GM12878 (cell line): ENCODE data around the gene PTPRD. TPM values are rescaled to one million over a fixed set of nuclear protein-coding genes. Genes with fewer than 3 reads are reported as not detected.

Source experiments
- ATAC-seq: fragments of 200-7000 bp; cut with Tn5 transposase; 3 replicates; pipeline ENCODE4 v1.9.1; 2020; ENCODE audit warnings: mild to moderate bottlenecking, moderate library complexity
- BruUV-seq: library from RNA; stranded (reverse); fragments of 400-500 nt; replicated peaks from 2 replicates; lab custom pipeline; 2021; lab: Mats Ljungman, UMichigan
- CTCF ChIA-PET: fragments of 300-600 bp; sonication (Branson Sonifier 250); formaldehyde crosslinking; extraction: SDS; loops from one replicate; lab custom pipeline; 2021; ENCODE audit warnings: inconsistent platforms; lab: Yijun Ruan, JAX
- POLR2A ChIA-PET: fragments of 350-600 bp; formaldehyde crosslinking; extraction: SDS; loops from one replicate; lab custom pipeline; 2021; ENCODE audit warnings: inconsistent platforms; lab: Charles Lee
- RAD21 ChIA-PET: fragments of 300-600 bp; sonication (Branson Sonifier 250); formaldehyde crosslinking; loops from one replicate; lab custom pipeline; 2023; ENCODE audit warnings: antibody characterized with exemption; ENCODE audit not compliant: unreplicated experiment; lab: Charles Lee
- SMC1A ChIA-PET: fragments of 300-600 bp; sonication (Branson Sonifier 250); formaldehyde crosslinking; loops from one replicate; lab custom pipeline; 2023; ENCODE audit not compliant: unreplicated experiment, uncharacterized antibody; lab: Charles Lee
- DNase-seq: peaks from one replicate; pipeline ENCODE4 v3.0.0-alpha.2; 2011; ENCODE audit warnings: low read depth, low spot score
- FAIRE-seq: peaks from 3 replicates; lab custom pipeline; 2011; peaks lifted over from hg19 to GRCh38; lab: Jason Lieb, UNC
- H2AFZ ChIP-seq: 2 replicates; pipeline ENCODE4 v1.6.0; 2011; ENCODE audit warnings: low read depth, low read length, control low read depth; ENCODE audit not compliant: control insufficient read depth
- H3K27ac ChIP-seq: 2 replicates; pipeline ENCODE4 v1.5.1; 2011; ENCODE audit warnings: control low read depth; ENCODE audit not compliant: control insufficient read depth, insufficient read depth
- H3K27me3 ChIP-seq, 2 experiments: replicated peaks in 1 of 2; 2 replicates each; pipeline versions ENCODE4 v1.6.0 to v1.6.1; 2011; ENCODE audit warnings: low read length in 1 of 2; ENCODE audit not compliant: control insufficient read depth in 2 of 2, insufficient read depth in 2 of 2
- H3K36me3 ChIP-seq, 2 experiments: 2 replicates each; pipeline ENCODE4 v1.5.1; 2011; ENCODE audit warnings: low read length in 1 of 2; ENCODE audit not compliant: control insufficient read depth in 2 of 2, insufficient read depth in 2 of 2
- H3K4me1 ChIP-seq: 2 replicates; pipeline ENCODE4 v1.6.1; 2011; ENCODE audit warnings: mild to moderate bottlenecking, low read length, moderate library complexity, mixed read lengths; ENCODE audit not compliant: control insufficient read depth, insufficient read depth
- H3K4me2 ChIP-seq: 2 replicates; pipeline ENCODE4 v1.6.0; 2011; ENCODE audit warnings: control low read depth; ENCODE audit not compliant: control insufficient read depth, insufficient read depth
- H3K4me3 ChIP-seq: fragments of 200-600 bp; sonication (generic); 2 replicates; pipeline ENCODE4 v1.5.1; 2016
- H3K79me2 ChIP-seq: 2 replicates; pipeline ENCODE4 v1.6.0; 2011; ENCODE audit warnings: low read length; ENCODE audit not compliant: control insufficient read depth, insufficient read depth
- H3K9ac ChIP-seq: 2 replicates; pipeline ENCODE4 v1.8.0; 2011; ENCODE audit warnings: low read length, control low read depth, mixed read lengths; ENCODE audit not compliant: control insufficient read depth, insufficient read depth
- H3K9me3 ChIP-seq: replicated peaks from 3 replicates; pipeline ENCODE4 v1.5.1; 2011; ENCODE audit warnings: mild to moderate bottlenecking, low read length; ENCODE audit not compliant: control insufficient read depth, insufficient read depth
- H4K20me1 ChIP-seq: 2 replicates; pipeline ENCODE4 v1.6.0; 2011; ENCODE audit not compliant: control insufficient read depth, insufficient read depth
- ASH2L ChIP-seq: fragments of 300-600, 200-600 bp; sonication (generic); IDR thresholded peaks from 2 replicates; pipeline ENCODE4 v1.6.1; 2017; ENCODE audit warnings: low read depth, mild to moderate bottlenecking, borderline replicate concordance
- BCLAF1 ChIP-seq: fragments of 450-650 bp; IDR thresholded peaks from 2 replicates; pipeline ENCODE4 v1.6.1; 2017; ENCODE audit warnings: antibody characterized with exemption, mild to moderate bottlenecking, moderate library complexity
- CBX5 ChIP-seq: sonication (generic); IDR thresholded peaks from 2 replicates; pipeline ENCODE4 v1.6.1; 2016; ENCODE audit warnings: low read depth, moderate library complexity, mild to moderate bottlenecking, inconsistent platforms
- CEBPB ChIP-seq, 2 experiments: fragments of 150-350 bp in 1 of 2; IDR thresholded peaks; 2 replicates each; pipeline ENCODE4 v1.6.1; 2012 to 2014; ENCODE audit warnings: low read depth in 2 of 2, low read length in 2 of 2, borderline replicate concordance in 1 of 2, inconsistent platforms in 1 of 2
- EP300 ChIP-seq, 2 experiments: fragments of 150-350 bp in 1 of 2; IDR thresholded peaks; 2 replicates each; pipeline ENCODE4 v1.6.1; 2011 to 2012; ENCODE audit warnings: low read depth in 2 of 2, low read length in 2 of 2, borderline replicate concordance in 1 of 2, improper control_type of control experiment in 1 of 2, inconsistent platforms in 1 of 2; ENCODE audit not compliant: control insufficient read depth in 1 of 2
- FOS ChIP-seq: IDR thresholded peaks from 3 replicates; pipeline ENCODE4 v1.6.1; 2011; ENCODE audit warnings: borderline replicate concordance; ENCODE audit not compliant: insufficient read length; ENCODE audit errors: extremely low read depth
- FOXM1 ChIP-seq: IDR thresholded peaks from 2 replicates; pipeline ENCODE4 v1.6.1; 2012; ENCODE audit warnings: low read depth, mild to moderate bottlenecking, inconsistent platforms, low read length, moderate library complexity
- NFXL1 ChIP-seq: fragments of 450-650 bp; IDR thresholded peaks from 2 replicates; pipeline ENCODE4 v1.6.1; 2017; ENCODE audit warnings: antibody characterized with exemption, mild to moderate bottlenecking, borderline replicate concordance
- NRF1 ChIP-seq: conservative IDR thresholded peaks from 2 replicates; pipeline ENCODE4 v1.6.1; 2011; ENCODE audit warnings: mild to moderate bottlenecking, low read depth, low read length, improper control_type of control experiment
- RAD21 ChIP-seq: IDR thresholded peaks from 2 replicates; pipeline ENCODE4 v1.6.1; 2011; ENCODE audit warnings: mild to moderate bottlenecking, low read depth, low read length, moderate library complexity; ENCODE audit not compliant: insufficient read depth
- RBBP5 ChIP-seq: fragments of 200-600 bp; sonication (generic); conservative IDR thresholded peaks from 2 replicates; pipeline ENCODE4 v1.6.1; 2016
- SMAD1 ChIP-seq: fragments of 450-650 bp; IDR thresholded peaks from 2 replicates; pipeline ENCODE4 v1.6.1; 2018; ENCODE audit warnings: mild to moderate bottlenecking, low read depth; ENCODE audit not compliant: partially characterized antibody
- SMC3 ChIP-seq: IDR thresholded peaks from 2 replicates; pipeline ENCODE4 v1.6.1; 2011; ENCODE audit warnings: low read length, improper control_type of control experiment, borderline replicate concordance
- SRF ChIP-seq, 2 experiments: IDR thresholded peaks; 2 replicates each; pipeline ENCODE4 v1.6.1; 2011; ENCODE audit warnings: low read depth in 2 of 2, low read length in 2 of 2, mild to moderate bottlenecking in 1 of 2, moderate library complexity in 1 of 2
- SUZ12 ChIP-seq: fragments of 200-600 bp; sonication (generic); IDR thresholded peaks from one replicate; pipeline ENCODE4 v1.6.1; 2018; ENCODE audit warnings: antibody characterized with exemption, mild to moderate bottlenecking; ENCODE audit not compliant: unreplicated experiment
- TAF1 ChIP-seq: IDR thresholded peaks from 2 replicates; pipeline ENCODE4 v1.6.1; 2011; ENCODE audit warnings: mild to moderate bottlenecking, low read depth, low read length, borderline replicate concordance
- TCF12 ChIP-seq: IDR thresholded peaks from 2 replicates; pipeline ENCODE4 v1.6.1; 2011; ENCODE audit warnings: low read depth, mild to moderate bottlenecking, low read length
- ZNF384 ChIP-seq: IDR thresholded peaks from 2 replicates; pipeline ENCODE4 v1.6.1; 2012; ENCODE audit warnings: low read depth, mild to moderate bottlenecking, low read length, improper control_type of control experiment, borderline replicate concordance
- WGBS: methylation state at CpG from one replicate; pipeline ENCODE4 v1.1.6; 2016; ENCODE audit warnings: low lambda C conversion rate; ENCODE audit not compliant: insufficient replicate concordance, insufficient coverage; ENCODE audit errors: missing lambda C conversion rate; 5-methylcytosine and 5-hydroxymethylcytosine counted together
- in situ Hi-C: fragments of 300-500 bp; cut with MboI; formaldehyde crosslinking; loops from 9 replicates; pipeline ENCODE4 v1.14.3; 2018; ENCODE audit warnings: mixed read lengths
- intact Hi-C: fragments of 100-400 bp; cut with micrococcal nuclease; formaldehyde crosslinking; loops from one replicate; pipeline ENCODE4 v1.14.2; 2022; ENCODE audit not compliant: unreplicated experiment
- polyA plus RNA-seq, 11 experiments: library from polyadenylated mRNA; depleted of rRNA in 4 of 11; unstranded in 6 of 11; stranded (reverse) in 5 of 11; fragments of >200 nt; fragmentation: Nextera tagmentation in 4 of 11; fragmentation: Illumina TruSeq in 1 of 11; extraction: Ambion mirVana in 4 of 11; extraction: Trizol in 1 of 11; gene quantifications; 1 replicate in 1 of 11; 2 replicates in 10 of 11; pipeline versions ENCODE4 v1.2.1 to v1.2.3, GENCODE V29; 2011 to 2016; ENCODE audit warnings: inconsistent platforms in 2 of 11, missing spikeins in 2 of 11, low read depth in 1 of 11
- total RNA-seq, 4 experiments: library from RNA; depleted of rRNA in 3 of 4; stranded (reverse); fragments of >200 nt in 3 of 4; fragmentation: Illumina TruSeq in 1 of 4; extraction: Trizol in 1 of 4; gene quantifications; 2 replicates each; pipeline versions ENCODE4 v1.2.1 to v1.2.3, GENCODE V29; 2013 to 2021
- TF ChIP-seq, protein P1 (sequence below): fragments of 150-350 bp; IDR thresholded peaks from 2 replicates; pipeline ENCODE4 v1.6.1; 2016; ENCODE audit warnings: low read depth, low read length

Gene PTPRD
- total and polyA plus RNA-seq, 10 of the 15 experiments (the other 5 are each of a cell fraction or from before 2014, with no cell fraction given) = under 0.01 to 0.05 (median 0.01) TPM; not detected in 7

DNA sequence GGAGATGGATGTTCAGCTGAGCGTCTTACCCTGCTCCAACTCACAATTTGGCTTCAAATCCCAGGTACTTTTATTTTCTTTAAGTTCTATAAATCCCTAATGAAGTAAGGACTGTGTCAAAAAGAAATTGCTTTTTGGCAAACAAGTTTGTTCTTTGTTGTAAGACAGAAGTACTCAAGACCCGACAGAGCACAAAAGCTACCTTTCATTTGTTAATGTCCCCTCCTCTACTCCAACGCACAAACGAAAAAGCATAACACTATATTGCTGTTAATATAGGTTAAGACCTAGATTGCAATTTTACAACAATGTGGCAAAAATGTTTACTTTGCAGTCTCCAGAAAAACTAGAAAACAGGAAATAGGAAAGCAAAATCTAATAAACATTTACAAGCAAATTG lies 2217.8 kb downstream of the PTPRD start (continued):
- TF ChIP-seq EP300 (IDR thresholded peaks at IDR 0.05; ENCODE audit: borderline replicate concordance in 1 of 2, control insufficient read depth in 1 of 2, low read depth in 2 of 2, low read length in 2 of 2) (no peak), NRF1 (no peak), FOS (no peak), NFXL1 (no peak), SMAD1 (no peak), RBBP5 (no peak), SRF (IDR thresholded peaks at IDR 0.05; ENCODE audit: low read depth in 2 of 2, low read length in 2 of 2) (no peak), SMC3 (no peak), CEBPB (IDR thresholded peaks at IDR 0.05; ENCODE audit: borderline replicate concordance in 1 of 2, low read depth in 2 of 2, low read length in 2 of 2) (no peak), FOXM1 (no peak), RAD21 (no peak)

DNA sequence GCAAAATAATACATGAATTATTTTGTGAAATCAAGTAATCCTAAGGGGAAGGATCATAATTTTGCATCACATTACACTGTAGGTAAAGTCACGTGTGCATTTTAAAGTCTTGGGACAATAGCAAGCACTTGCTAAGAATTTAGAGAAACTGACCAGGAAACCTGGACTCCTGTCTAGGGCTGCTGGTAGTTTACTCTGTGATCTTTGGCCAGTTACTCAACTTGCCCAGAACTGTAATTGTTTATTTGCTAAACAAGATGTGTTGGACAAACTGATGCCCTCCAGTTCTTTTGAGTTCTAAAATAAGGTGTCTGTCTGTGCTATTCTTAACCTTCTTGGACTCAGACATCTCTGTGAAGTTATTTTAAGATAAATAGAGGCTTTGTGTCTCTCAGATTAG lies 2218.5 kb downstream of the PTPRD start:
- DNase-seq (no peak), ATAC-seq (no peak), FAIRE-seq (no peak)
- intact Hi-C loops = no loop called here
- Histone ChIP-seq H2AFZ (no peak overlapping the region), H3K9ac (no peak overlapping the region), H3K27me3 (no peaks in the 10 kb centered on the region), H3K9me3 (no peaks in the 10 kb centered on the region), H3K27ac (no peak overlapping the region), H4K20me1 (no peaks in the 10 kb centered on the region), H3K4me1 (no peaks in the 10 kb centered on the region), H3K36me3 (no peaks in the 10 kb centered on the region), H3K4me2 (no peak overlapping the region), H3K79me2 (no peaks in the 10 kb centered on the region), H3K4me3 (no peak overlapping the region)
- RAD21 ChIA-PET = no interaction called here
- POLR2A ChIA-PET = no interaction called here
- CTCF ChIA-PET = no interaction called here
- BruUV-seq = no TSS peak
- in situ Hi-C loops = no loop called here
- WGBS = 33% methylated on average over 1 of the region's 1 CpG
- SMC1A ChIA-PET = no interaction called here
- no peak for TF ChIP-seq ASH2L
- no peak for TF ChIP-seq CBX5
- TF ChIP-seq, protein P1, sequence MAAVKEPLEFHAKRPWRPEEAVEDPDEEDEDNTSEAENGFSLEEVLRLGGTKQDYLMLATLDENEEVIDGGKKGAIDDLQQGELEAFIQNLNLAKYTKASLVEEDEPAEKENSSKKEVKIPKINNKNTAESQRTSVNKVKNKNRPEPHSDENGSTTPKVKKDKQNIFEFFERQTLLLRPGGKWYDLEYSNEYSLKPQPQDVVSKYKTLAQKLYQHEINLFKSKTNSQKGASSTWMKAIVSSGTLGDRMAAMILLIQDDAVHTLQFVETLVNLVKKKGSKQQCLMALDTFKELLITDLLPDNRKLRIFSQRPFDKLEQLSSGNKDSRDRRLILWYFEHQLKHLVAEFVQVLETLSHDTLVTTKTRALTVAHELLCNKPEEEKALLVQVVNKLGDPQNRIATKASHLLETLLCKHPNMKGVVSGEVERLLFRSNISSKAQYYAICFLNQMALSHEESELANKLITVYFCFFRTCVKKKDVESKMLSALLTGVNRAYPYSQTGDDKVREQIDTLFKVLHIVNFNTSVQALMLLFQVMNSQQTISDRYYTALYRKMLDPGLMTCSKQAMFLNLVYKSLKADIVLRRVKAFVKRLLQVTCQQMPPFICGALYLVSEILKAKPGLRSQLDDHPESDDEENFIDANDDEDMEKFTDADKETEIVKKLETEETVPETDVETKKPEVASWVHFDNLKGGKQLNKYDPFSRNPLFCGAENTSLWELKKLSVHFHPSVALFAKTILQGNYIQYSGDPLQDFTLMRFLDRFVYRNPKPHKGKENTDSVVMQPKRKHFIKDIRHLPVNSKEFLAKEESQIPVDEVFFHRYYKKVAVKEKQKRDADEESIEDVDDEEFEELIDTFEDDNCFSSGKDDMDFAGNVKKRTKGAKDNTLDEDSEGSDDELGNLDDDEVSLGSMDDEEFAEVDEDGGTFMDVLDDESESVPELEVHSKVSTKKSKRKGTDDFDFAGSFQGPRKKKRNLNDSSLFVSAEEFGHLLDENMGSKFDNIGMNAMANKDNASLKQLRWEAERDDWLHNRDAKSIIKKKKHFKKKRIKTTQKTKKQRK = no peak
- TF ChIP-seq SUZ12 = no peak
- TF ChIP-seq TCF12 = no peak
- no peak for TF ChIP-seq TAF1
- TF ChIP-seq ZNF384 = no peak
- no peak for TF ChIP-seq BCLAF1
